Posterior cingulate gyrus (tissue), 11 donors: ENCODE results near the gene MPRIP.
"Not testable (repeated sequence)": the region's sequence is repeated elsewhere in the genome, so short reads cannot be mapped to it uniquely, and the experiment has no call there.

ENCODE experiments used
- DNase-seq, 10 donors: peaks; one replicate each; pipeline versions ENCODE4 v3.0.0 to v3.0.0-alpha.2; 2020 to 2021; ENCODE audit warnings: mixed read lengths in 3 of 10
- intact Hi-C: fragments of 100-400 bp; cut with DNase I; formaldehyde crosslinking; loops from one replicate; pipeline ENCODE4 v1.15.1; 2023

Gene MPRIP

DNA sequence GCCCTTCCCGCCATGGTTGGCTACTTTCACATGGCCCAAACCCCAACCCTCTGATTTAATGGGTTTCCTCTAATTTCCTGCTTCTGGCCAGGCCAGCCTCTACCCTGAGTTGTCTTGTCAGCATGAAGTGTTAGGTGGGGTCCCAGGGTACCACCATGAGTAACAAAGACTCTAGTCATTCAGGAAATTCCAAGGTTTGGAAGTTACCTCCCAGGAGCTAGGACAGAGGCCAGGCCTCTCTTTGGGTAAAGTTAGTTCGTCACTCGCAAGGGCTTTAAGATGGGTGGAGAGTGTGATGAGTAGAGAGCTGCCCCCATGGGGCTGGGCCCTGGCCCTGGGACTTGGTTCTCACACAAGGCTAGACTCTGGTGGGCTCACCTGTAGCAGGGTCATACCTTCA, 109.3 kb downstream of the MPRIP start:
- DNase-seq = no peak
- intact Hi-C loops = no loop called here

GRCh38 chr17:17151962-17152361, 109.7 kb downstream of the MPRIP start:
- DNase-seq = peak; percentile 65 to 98 (median 88)
- intact Hi-C loops = no loop called here

- intact Hi-C loops = no loop called here
- DNase-seq = peak in 2 of 10 donors; percentile 43 to 47
Observed at GRCh38 chr17:17152385-17152784, 110.1 kb downstream of the MPRIP start.

GRCh38 chr17:17153071-17153470, 110.8 kb downstream of the MPRIP start:
- DNase-seq = no peak
- intact Hi-C loops = no loop called here

DNA sequence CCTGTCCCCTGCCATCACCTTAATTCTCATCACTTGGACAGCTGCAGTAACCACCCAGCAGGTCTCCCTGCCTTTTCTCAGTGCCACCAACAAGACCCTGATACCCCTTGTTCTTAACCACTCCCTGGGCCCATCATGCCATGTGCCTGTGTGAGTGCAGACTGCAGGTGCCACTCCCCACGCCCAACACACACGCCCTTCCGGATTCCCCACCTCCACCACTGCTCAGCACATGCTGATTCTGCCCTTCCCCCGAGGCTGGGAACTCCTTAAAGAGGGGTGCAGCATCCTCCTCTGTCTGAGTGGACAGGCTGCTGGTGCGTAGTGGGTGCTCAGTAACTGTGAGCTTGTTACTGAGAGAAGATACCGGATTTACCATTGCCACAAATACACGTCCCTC, 111.5 kb downstream of the MPRIP start:
- DNase-seq = no peak
- intact Hi-C loops = no loop called here

DNA sequence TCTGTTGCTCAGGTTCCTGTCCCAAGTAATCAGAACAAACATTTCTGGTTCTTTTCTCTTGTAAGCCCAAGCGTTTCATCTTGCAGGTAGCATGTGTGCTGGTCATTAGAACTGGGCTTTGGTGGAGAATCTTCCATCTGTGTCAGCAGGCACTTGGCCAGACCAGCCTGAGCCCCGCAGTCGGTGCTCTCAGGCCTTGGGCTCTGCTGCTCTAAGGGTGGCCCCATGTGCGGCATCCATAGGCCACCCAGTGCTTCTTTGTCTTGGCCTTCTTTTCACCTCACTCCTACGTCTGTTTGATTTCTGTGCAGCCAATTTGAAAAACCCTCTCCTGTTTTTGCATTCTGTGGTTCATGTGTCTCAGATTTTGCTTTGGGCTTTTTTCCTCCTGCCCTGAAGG, 112.3 kb downstream of the MPRIP start:
- DNase-seq = no peak
- intact Hi-C loops = no loop called here

DNA sequence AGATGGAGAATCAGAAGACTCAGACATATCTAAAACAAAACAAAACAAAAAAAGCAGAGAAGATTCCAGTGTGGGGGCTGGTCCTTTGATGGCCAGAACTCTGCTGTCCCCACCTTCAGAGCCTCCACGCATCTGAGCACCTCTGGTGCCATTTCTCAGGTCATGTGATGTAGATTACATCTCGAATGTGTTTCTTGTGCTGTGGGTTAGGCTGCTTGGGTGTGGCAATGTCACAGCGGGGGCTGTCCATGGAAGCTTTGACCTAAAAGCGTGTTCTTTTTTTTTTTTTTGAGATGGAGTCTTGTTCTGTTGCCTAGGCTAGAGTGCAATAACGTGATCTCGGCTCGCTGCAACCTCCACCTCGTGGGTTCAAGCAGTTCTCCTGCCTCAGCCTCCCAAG, 112.7 kb downstream of the MPRIP start:
- intact Hi-C loops = no loop called here
- no peak for DNase-seq

DNA sequence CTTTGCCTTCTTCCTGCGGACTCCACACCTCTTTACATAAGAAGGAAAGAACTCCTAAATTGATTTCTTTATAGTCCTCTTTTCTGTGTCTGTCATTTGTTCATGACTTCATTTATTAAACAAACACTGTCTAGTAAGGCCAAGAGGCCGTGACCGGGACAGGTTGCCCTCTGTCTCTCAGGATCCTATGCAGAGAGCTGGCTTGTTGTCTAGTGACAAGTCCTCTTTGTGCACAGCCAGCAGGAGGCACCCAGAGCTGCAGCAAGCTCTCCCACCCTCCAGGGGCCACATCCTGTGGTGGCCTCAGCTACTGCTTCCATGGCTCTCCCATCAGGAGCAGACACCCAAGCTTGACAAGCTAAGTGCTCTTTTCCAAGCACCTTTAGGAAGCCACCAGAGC, 113.3 kb downstream of the MPRIP start:
- no peak for DNase-seq
- intact Hi-C loops = no loop called here

DNA sequence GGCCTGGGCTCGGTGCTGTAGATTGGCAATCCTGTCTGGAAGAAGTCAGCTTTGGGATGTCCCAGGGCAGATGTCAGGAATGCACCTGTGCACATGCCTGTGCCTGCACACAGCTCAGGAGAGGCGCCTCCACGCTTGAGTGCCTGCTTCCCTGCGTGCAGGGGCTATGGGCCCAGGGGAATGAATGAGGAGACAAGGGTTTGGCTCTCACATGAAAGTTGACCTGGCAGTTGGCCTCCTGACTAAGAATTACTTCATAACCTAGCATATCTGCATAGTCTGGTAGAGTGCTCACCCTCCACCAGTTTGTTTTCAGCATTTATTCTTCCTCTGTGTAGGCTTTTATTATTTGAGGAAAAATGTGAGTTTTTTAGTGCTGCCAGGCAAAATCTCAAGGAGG, 113.8 kb downstream of the MPRIP start:
- no peak for DNase-seq
- intact Hi-C loops = no loop called here

DNA sequence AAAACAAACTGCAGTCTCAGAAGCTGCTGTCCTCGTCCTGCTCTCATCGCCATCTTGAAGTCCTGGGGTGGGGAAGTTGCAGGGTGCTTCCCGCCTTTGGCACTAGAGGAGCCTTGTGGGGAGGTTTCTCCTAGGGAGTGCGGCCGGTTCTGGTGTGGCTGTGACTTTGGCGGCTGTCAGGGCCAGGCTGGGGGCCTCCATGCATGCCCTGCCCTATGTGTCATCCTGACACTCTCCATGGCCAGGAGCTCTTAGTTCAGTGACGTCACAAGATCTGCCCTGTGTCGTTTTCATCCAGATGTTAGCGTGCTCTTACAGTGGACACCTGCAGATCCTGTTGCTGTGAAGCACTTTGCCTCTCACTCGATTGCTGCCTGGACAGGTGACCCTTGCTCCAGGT, 114.3 kb downstream of the MPRIP start:
- intact Hi-C loops = no loop called here
- DNase-seq = no peak

GRCh38 chr17:17157041-17157440, 114.8 kb downstream of the MPRIP start:
- intact Hi-C loops = no loop called here
- no peak for DNase-seq

- intact Hi-C loops, DNase-seq: not testable (repeated sequence)
Observed at GRCh38 chr17:17158506-17158905, 116.2 kb downstream of the MPRIP start.

GRCh38 chr17:17159571-17159970, 117.3 kb downstream of the MPRIP start:
- no peak for DNase-seq
- intact Hi-C loops = no loop called here

- DNase-seq = peak in 1 of 10 donors; percentile 49
- intact Hi-C loops = no loop called here
Observed at GRCh38 chr17:17161121-17161520, 118.9 kb downstream of the MPRIP start.

DNA sequence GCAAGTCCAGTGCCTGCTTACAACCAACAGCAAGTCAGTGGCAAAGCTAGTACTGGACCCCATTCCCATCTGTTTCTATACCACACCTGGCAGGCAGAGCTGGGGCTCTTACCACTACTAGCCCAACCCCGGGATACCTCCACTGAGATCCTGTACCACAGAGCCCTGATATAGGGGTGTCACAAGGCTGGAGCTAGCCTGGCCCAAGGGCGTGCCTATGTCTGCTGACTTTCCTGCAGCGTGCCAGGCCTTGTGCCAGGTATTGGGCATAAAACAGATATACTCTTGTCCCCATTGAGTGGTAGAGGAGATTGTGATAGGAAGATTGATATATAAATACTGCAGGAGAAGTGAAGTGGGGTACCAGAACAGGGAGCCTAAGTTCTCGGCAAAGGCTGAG, 119.5 kb downstream of the MPRIP start:
- intact Hi-C loops = no loop called here
- DNase-seq = peak in 1 of 10 donors; percentile 8

DNA sequence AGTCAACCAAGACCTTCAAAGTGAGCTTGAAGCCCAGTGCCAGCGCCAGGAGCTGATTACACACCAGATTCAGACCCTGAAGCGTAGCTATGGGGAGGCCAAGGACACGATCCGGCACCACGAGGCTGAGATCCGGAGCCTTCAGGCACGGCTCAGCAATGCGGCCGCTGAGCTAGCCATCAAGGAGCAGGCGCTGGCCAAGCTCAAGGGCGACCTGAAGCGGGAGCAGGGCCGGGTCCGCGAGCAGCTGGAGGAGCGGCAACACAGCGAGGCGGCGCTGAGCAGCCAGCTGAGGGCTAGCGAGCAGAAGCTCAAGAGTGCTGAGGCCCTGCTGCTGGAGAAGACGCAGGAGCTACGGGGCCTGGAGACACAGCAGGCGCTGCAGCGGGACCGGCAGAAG, 121.9 kb downstream of the MPRIP start:
- intact Hi-C loops = no loop called here
- peak in 1 of 10 donors; percentile 73 for DNase-seq

GRCh38 chr17:17164676-17165075, 122.4 kb downstream of the MPRIP start:
- DNase-seq = peak in 1 of 10 donors; percentile 78
- intact Hi-C loops = no loop called here

- DNase-seq = peak in 2 of 10 donors; percentile 47 to 72
- intact Hi-C loops = no loop called here
Observed at GRCh38 chr17:17165666-17166308, 123.5 kb downstream of the MPRIP start.

DNA sequence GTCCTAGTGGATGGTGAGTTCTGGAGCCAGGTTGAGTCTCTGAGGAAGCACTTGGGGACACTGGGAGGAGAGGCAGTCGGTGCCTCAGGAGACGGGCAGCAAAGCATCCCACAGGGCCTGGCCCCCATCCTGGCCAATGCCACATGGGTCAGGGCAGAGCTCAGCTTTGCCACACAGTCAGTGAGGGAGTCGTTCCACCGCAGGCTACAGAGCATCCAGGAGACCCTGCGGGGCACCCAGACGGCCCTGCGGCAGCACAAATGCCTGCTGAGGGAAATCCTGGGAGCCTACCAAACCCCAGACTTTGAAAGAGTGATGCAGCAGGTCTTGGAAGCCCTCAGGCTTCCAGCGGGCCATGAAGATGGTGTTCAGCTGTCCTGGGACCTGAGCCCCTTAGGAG, 124.2 kb downstream of the MPRIP start:
- DNase-seq = peak in 2 of 10 donors; percentile 45 to 49
- intact Hi-C loops = no loop called here

DNA sequence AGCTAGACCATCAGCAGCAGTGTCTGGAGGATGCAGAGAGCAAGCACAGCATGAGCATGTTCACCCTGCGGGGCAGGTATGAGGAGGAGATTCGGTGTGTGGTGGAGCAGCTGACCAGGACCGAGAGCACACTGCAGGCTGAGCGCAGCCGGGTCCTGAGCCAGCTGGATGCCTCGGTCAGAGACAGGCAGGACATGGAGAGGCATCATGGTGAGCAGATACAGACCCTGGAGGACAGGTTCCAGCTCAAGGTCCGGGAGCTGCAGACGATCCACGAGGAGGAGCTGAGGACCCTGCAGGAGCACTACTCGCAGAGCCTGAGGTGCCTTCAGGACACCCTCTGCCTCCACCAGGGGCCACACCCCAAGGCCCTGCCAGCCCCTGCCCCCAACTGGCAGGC, 125.1 kb downstream of the MPRIP start:
- intact Hi-C loops = no loop called here
- DNase-seq = peak in 2 of 10 donors; percentile 49 to 65

DNA sequence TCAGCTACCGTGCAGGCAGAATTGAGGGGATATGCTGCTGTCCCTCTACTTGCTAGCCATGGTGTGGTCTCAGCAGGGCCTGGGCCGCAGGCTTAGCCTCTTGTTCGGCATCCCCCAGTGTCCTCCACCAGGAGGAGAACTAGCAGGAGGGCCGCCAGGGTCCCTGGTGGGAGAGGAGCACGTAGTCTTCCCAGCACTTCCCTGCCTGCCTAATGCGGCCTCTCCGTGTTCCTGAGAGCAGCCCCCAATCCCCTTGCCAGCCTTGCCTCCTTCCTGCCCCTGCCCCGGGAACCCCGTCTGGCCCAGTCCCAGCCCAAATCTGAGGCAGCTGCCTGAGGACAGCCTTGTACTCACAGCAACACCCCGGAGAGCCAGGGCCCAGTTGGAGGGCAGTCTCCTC, 125.7 kb downstream of the MPRIP start:
- DNase-seq = peak in 2 of 10 donors; percentile 59 to 70
- intact Hi-C loops = no loop called here

GRCh38 chr17:17168401-17168800, 126.1 kb downstream of the MPRIP start:
- DNase-seq = peak in 2 of 10 donors; percentile 51 to 53
- intact Hi-C loops = no loop called here

DNA sequence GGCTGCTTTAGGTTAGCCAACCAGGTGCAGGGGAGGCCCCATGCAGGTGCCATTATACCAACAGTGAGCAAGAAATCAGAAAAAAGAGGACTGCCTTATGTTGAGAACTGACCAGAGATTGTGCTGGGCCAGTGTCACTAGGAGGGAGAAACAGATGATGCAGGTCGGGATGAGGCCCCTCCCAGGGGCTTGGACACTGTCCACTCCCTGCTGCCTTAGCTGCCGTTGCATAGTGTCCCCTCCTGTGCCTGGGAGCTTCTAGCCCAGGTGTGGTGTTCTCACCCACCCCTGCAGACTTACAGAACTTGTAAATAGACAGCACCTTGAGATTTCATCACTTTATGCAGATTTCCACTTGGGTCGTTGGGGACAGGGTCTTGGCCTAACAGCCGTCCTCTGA, 127.1 kb downstream of the MPRIP start:
- peak in 1 of 10 donors; percentile 14 for DNase-seq
- intact Hi-C loops = no loop called here
